Measurements from ENCODE around the gene ZC3H13.

ZC3H13 gene

DNA sequence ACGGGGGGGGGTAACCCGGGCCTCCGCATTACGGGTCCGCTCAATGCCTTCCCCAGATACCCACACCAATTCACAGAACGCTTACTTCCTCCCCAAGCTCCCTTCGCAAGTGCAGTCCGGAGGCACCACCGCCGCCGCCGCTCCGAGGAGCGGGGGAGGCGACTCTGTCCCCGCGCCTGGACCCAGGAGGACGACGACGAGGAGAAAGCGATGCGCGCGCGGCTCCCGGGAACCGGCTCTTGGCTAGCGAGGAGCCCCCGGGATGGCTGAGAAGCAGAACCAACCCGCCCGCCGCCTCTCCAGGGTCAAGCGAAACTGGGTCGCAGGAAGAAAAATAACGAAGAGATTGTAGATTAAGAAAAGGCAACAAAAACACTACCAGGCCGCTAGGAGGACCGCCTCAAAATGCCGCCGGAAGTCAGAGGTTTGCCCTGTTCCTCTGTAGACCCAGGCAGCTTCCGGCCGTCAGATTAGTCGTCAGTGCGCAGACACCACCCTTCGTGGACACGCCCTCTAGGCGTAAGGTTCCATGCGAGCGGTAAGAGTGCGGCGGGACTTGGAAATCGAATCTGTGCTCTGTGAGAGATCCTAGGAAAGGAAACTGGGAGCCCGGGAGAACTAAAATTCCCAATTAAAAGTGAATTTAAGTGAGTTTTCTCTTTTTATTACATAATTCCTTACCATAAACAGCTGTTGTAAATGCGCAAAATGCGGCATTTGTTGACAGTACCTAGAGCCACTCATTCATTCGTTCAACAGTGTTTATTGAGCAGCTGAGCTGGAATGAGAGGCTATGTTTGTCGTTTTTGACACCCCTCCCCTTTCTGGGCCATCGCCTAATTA is at the start of gene ZC3H13:
ZC3H13 (minus strand) TSS at position 428 of the 843 bp plus-strand sequence. CDS start 7,239 bp downstream, outside the sequence.
- DNase-seq = peak; percentile 84 to 85

DNA sequence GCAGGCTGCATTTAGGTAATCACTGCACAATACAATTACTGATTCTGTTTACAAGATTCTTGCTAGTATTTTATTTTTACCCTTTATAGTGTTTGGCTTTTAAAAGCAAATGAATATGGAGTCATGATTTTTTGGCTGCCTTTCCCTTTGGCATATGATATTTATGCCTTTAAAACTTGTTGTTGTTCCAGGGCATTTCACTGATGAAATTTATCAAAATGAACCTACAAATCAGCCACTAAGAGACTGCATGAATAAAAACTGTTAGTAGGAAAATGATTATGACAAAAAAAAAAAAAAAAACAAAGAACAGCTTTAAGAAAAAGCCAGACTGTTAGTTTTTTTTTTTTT is 49.7 kb upstream of the ZC3H13 start:
- no peak for DNase-seq

DNA sequence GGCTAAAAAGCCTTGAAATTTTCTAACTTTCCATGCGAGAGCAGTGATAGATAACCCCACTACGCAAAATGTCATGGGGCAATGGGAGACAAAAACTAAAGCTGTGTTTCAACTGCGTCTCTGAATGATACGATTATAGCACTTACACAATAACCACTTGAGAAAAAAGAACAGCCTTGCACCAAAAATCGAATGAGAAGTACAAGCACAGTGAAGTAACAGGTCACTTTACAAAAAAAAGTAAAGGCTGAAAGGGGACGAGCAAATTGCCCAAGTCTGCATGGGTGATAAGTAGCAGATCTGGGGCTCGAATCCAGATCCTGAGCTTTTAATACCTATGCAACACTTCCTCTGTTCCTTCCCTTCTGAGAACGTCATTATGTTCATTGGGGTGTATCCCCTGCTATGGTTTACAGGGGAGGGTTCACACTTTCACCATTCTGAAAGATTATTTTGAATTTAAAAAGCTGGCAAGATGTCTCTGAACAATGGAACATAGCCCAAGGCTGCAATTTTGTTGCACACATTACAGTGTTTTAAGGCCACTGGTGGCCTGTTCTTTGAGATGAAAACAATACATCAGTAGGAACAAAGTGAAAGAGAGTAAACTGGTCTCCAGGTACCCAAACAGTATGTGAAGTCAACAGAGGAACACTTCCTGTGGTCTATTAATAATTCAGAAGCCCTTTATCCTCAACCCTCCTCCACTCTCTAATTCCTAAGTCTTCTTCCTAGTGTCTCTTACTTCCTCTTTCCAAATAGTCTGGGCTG is 49.1 kb upstream of the ZC3H13 start:
- DNase-seq = no peak

DNA sequence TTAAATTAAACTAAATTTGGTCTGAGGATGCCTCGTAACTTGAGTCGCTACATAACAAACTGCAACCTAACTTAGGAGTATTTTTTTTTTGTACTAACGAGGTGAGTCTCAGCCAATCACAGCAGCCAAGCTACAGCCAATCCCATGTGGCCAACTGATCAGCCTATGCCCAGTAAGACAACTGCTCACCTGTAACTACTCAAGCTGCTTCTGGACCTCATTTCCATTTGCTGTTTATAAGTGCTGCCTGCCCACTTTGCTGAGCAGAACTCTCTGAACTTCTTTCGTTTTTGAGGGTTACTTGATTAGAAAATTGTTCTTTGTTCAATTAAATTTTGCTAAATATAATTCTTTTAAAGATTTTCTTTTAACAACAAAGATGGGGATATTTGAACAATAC is 48.5 kb upstream of the ZC3H13 start:
- no peak for DNase-seq

- no peak for DNase-seq
These were observed 47.8 kb upstream of the ZC3H13 start for GRCh38 chr13:46100191-46100815.

GRCh38 chr13:46097663-46098062 is 45.1 kb upstream of the ZC3H13 start:
- DNase-seq = no peak

DNA sequence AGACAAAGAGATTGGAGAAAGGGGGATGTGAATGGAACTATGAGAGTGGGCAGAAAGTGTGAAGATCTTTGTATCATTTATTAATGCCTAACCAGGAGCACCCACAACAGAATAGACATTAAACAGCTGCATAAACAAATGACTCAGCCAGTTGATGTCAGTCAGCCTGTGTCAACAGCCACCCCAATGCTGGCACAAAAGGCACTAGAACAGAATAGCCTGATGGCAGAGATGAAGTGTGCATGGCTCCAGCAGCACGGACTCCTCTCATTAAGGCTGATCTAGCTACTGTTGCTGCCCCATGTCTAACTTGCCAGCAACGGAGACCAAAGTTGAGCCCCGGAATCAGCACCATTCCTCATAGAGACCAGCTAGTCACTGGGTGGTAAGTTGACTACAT is 44.5 kb upstream of the ZC3H13 start:
- no peak for DNase-seq

DNA sequence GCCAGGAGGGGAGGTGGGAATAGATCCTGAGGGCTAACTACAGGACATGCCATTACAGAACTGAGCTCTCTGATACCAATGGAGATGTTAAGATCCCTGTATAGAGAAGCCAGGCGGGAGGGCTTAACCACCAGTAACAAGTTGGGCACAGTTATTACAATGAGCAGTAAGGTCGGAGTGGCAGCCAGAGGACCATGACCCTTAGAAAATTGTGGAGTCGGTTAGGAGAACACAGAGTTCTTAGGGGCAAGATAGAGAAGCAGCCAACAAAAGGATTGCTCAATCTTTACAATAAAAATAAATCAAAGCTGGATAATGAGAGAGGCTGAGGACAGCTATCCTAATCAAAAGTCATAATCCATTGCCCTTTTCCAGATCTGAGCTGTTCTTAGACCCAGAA is 41.9 kb upstream of the ZC3H13 start:
- no peak for DNase-seq

GRCh38 chr13:46088821-46089562 is 36.4 kb upstream of the ZC3H13 start:
- no peak for DNase-seq

DNA sequence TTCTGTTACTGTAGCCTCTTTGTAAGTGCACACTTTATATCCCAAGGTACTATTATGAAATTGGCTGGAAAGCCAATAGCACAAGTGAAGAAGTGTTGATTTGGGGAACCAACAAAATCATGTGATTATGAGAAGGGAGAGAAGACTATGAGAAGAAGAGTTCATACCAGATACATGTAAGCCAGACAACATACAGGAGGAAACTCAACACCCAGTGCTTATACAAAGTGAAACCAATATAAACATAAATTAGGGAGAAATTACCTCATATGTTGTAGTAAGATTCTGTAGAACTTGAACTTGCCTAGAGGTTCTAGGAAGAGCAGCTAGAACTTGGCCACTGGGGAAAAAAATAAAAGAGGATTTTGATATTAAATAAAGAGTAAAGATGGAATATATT is 34.9 kb upstream of the ZC3H13 start:
- DNase-seq = no peak

- DNase-seq = no peak
These were observed 34.4 kb upstream of the ZC3H13 start for GRCh38 chr13:46086985-46087384.

DNA sequence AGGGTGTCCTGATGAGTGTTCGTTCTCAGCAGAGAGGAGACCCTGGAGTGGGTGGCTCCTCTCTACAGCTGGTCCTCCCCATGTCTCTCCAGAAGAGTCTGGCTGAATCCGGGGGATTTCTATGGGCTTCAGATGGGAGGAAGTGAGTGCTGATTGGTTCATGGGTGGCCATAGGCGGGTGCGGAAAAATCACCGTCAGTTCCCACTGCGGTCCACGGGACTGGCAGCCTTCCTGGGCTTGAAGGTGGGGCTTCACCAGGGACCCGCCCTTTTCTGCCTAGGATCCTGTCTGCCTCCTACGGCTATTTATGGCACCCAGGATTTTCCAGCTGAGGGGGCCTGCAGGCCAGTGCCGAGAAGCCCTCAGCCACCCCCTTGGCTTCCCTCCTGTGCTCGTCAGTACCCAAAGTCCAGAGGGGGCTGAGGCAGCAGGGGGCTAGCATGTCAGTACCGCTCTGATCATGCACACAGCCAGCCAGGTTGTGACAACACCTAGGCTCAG is 33.9 kb upstream of the ZC3H13 start:
- no peak for DNase-seq

GRCh38 chr13:46085737-46086136 is 33.2 kb upstream of the ZC3H13 start:
- DNase-seq = no peak

DNA sequence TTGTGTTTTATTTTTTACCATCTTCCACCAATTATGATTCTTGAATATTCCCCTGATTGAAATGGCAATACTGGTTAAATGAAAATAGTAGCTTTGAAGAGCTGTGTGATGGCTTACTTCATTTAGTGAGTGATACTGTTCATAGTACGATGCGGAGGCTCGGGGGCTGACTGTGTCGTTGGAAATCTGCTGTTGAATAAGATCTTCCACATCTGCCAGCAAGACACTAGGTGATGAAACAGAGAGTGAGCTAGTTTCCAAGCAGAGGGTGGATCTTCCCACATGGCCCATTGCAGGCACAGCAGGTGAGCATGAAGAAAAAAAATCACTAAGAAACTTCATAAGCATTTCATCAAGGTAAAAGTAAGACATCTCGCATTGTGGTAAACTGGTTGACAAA is 29.8 kb upstream of the ZC3H13 start:
- DNase-seq = no peak

GRCh38 chr13:46079770-46080169 is 27.2 kb upstream of the ZC3H13 start:
- no peak for DNase-seq

GRCh38 chr13:46077265-46077664 is 24.7 kb upstream of the ZC3H13 start:
- no peak for DNase-seq

DNA sequence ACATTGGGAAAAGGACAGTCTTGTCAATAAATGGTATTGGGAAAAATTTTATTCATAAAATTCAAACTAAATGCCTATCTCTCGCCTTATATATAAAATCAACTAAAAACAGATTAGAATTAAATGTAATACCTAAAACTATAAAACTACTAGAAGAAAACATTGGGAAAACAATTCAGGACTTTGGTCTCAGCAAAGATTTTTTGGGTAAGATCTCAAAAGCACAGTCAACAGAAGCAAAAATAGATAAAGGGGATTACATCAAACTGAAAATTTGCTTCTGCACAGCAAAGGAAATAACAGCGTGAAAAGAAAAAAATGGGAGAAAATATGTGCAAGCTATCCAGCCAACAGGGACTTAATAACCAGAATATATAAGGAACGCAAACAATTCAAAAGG is 24.3 kb upstream of the ZC3H13 start:
- no peak for DNase-seq

GRCh38 chr13:46075811-46076210 is 23.3 kb upstream of the ZC3H13 start:
- DNase-seq = no peak

GRCh38 chr13:46071590-46072249 is 19.2 kb upstream of the ZC3H13 start:
- DNase-seq = no peak

DNA sequence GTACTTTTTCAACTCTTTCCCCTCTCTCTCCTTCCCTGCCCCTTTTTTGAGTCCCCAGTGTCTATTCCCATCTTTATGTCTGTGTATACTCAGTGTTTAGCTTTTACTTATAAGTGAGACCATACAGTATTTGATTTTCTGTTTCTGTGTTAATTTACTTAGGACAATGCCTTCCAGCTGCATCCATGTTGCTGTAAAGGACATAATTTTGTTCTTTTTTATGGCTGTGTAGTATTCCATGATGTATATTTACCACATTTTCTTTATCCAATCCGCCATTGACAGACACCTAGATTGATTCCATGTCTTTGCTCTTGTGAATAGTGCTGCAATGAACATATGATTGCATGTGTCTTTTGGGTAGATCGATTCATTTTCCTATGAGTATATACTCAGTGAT is 10.7 kb upstream of the ZC3H13 start:
- no peak for DNase-seq

DNA sequence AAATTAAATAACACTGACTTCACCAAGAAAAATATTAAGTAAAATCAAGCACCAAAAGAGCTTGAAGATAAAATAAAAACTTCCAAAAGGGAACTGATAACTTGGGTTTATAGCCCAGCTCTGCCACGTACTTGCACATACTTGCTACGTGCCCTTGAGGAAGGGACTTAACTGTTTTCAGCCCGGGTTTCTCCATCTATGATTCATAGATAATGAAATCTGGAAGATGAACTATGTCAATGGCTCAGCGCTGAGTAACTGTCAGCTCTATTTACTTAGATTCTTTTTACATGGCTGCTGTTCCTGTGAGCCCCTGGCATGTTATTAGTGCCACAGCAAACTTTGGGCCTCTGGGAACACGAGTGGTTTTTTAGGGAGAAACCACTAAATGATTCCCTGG is 9.6 kb upstream of the ZC3H13 start:
- no peak for DNase-seq

GRCh38 chr13:46059405-46059804 is 6.9 kb upstream of the ZC3H13 start:
- no peak for DNase-seq
